GM21367 (cell line): ENCODE results near the gene SMCO1.
"Not testable (repeated sequence)": the region's sequence is repeated elsewhere in the genome, so short reads cannot be mapped to it uniquely, and the experiment has no call there.

Experiments used
- ATAC-seq: cut with Tn5 transposase; IDR thresholded peaks from one replicate; pipeline ENCODE4 v1.9.1; 2021; ENCODE audit not compliant: unreplicated experiment

The SMCO1 gene

GRCh38 chr3:196514913-196515621 lies at the start of gene SMCO1:
SMCO1 (minus strand) TSS chr3:196515346; CDS start chr3:196515209, 137 bp downstream.
- no peak for ATAC-seq

GRCh38 chr3:196563721-196564225 lies 48.6 kb upstream of the SMCO1 start:
- no peak for ATAC-seq

GRCh38 chr3:196559826-196560225 lies 44.7 kb upstream of the SMCO1 start:
- no peak for ATAC-seq

- ATAC-seq, result no peak
Observed at GRCh38 chr3:196558476-196558875, 43.3 kb upstream of the SMCO1 start.

GRCh38 chr3:196557236-196557635 lies 42.1 kb upstream of the SMCO1 start:
- ATAC-seq, result no peak

GRCh38 chr3:196555295-196555694 lies 40.1 kb upstream of the SMCO1 start:
- ATAC-seq, result no peak

- no peak for ATAC-seq
Observed at GRCh38 chr3:196554205-196554604, 39.1 kb upstream of the SMCO1 start.

- ATAC-seq, result no peak
Observed at GRCh38 chr3:196553551-196553950, 38.4 kb upstream of the SMCO1 start.

GRCh38 chr3:196552253-196552652 lies 37.1 kb upstream of the SMCO1 start:
- ATAC-seq, result no peak

- ATAC-seq, result not testable (repeated sequence)
Observed at GRCh38 chr3:196550172-196550571, 35.0 kb upstream of the SMCO1 start.

- ATAC-seq, result not testable (repeated sequence)
Observed at GRCh38 chr3:196549312-196549711, 34.2 kb upstream of the SMCO1 start.

- ATAC-seq, result no peak
Observed at GRCh38 chr3:196547067-196547466, 31.9 kb upstream of the SMCO1 start.

GRCh38 chr3:196546537-196546936 lies 31.4 kb upstream of the SMCO1 start:
- no peak for ATAC-seq

- no peak for ATAC-seq
Observed at GRCh38 chr3:196544491-196544992, 29.4 kb upstream of the SMCO1 start.

- no peak for ATAC-seq
Observed at GRCh38 chr3:196541684-196542445, 26.7 kb upstream of the SMCO1 start.

- ATAC-seq, result no peak
Observed at GRCh38 chr3:196537319-196537984, 22.3 kb upstream of the SMCO1 start.

- no peak for ATAC-seq
Observed at GRCh38 chr3:196533260-196533681, 18.1 kb upstream of the SMCO1 start.

GRCh38 chr3:196531418-196531817 lies 16.3 kb upstream of the SMCO1 start:
- no peak for ATAC-seq

- ATAC-seq, result peak; percentile 72
Observed at GRCh38 chr3:196528639-196529233, 13.6 kb upstream of the SMCO1 start.

GRCh38 chr3:196525141-196525540 lies 10.0 kb upstream of the SMCO1 start:
- ATAC-seq, result no peak

- no peak for ATAC-seq
Observed at GRCh38 chr3:196524527-196524926, 9.4 kb upstream of the SMCO1 start.
